Stimulated activated naive CD8-positive, alpha-beta T cell treated with anti-CD3 and anti-CD28 coated beads, Interleukin-15, Interleukin-2, amounts not matched to agents 100 U/mL and 50 U/mL, for 24 hours (primary cell): ENCODE data around the gene UBE2L3.
A peak's percentile ranks its signal among the peaks of the same experiment; 100 is the strongest.
"Not testable (repeated sequence)": the region's sequence is repeated elsewhere in the genome, so short reads cannot be mapped to it uniquely, and the experiment has no call there.

Experiments used
- ATAC-seq: fragments of 150-1000 bp; cut with Tn5 transposase; one replicate; pipeline ENCODE4 v1.10.0; 2021
- DNase-seq: peaks from one replicate; pipeline ENCODE4 v3.0.0; 2021

Gene UBE2L3

GRCh38 chr22:21567456-21568346, at the start of gene UBE2L3:
TSS of gene UBE2L3 (plus strand) at chr22:21567714. CDS start at chr22:21567745, 31 bp downstream.
- DNase-seq: peak; percentile 89
- peak; percentile 80 for ATAC-seq

GRCh38 chr22:21526705-21527500, 40.6 kb upstream of the UBE2L3 start:
- DNase-seq, ATAC-seq: not testable (repeated sequence)

- not testable (repeated sequence) for DNase-seq, ATAC-seq
Measured at GRCh38 chr22:21531525-21531924, 36.0 kb upstream of the UBE2L3 start.

- not testable (repeated sequence) for DNase-seq, ATAC-seq
Measured at GRCh38 chr22:21532863-21533648, 34.5 kb upstream of the UBE2L3 start.

- not testable (repeated sequence) for DNase-seq, ATAC-seq
Measured at GRCh38 chr22:21539862-21540261, 27.7 kb upstream of the UBE2L3 start.

- DNase-seq, ATAC-seq: not testable (repeated sequence)
Measured at GRCh38 chr22:21544432-21545322, 22.8 kb upstream of the UBE2L3 start.

- not testable (repeated sequence) for DNase-seq
- ATAC-seq: peak; percentile 7
Measured at GRCh38 chr22:21549558-21549957, 18.0 kb upstream of the UBE2L3 start.

GRCh38 chr22:21550008-21550677, 17.4 kb upstream of the UBE2L3 start:
- ATAC-seq: peak; percentile 82
- not testable (repeated sequence) for DNase-seq

GRCh38 chr22:21550678-21551047, 16.9 kb upstream of the UBE2L3 start:
- not testable (repeated sequence) for DNase-seq, ATAC-seq

GRCh38 chr22:21551361-21551760, 16.2 kb upstream of the UBE2L3 start, which contains the start of gene RIMBP3C:
TSS of gene RIMBP3C (minus strand) at chr22:21551461. CDS start at chr22:21550976, 485 bp downstream.
- not testable (repeated sequence) for ATAC-seq, DNase-seq

- DNase-seq, ATAC-seq: not testable (repeated sequence)
Measured at GRCh38 chr22:21559345-21560125, 8.0 kb upstream of the UBE2L3 start.

GRCh38 chr22:21560657-21561056, 6.9 kb upstream of the UBE2L3 start:
- not testable (repeated sequence) for ATAC-seq, DNase-seq

GRCh38 chr22:21563912-21564311, 3.6 kb upstream of the UBE2L3 start:
- DNase-seq: no peak
- ATAC-seq: no peak

GRCh38 chr22:21564411-21564810, 3.1 kb upstream of the UBE2L3 start:
- ATAC-seq (no peak), DNase-seq (no peak)

- peak; percentile 30 for DNase-seq
- peak; percentile 20 for ATAC-seq
Measured at GRCh38 chr22:21568347-21569075, 997 bp downstream of the UBE2L3 start.

- DNase-seq, ATAC-seq: not testable (repeated sequence)
Measured at GRCh38 chr22:21569076-21569427, 1.5 kb downstream of the UBE2L3 start.

- DNase-seq (no peak), ATAC-seq (no peak)
Measured at GRCh38 chr22:21569459-21570170, 2.1 kb downstream of the UBE2L3 start.

- no peak for DNase-seq
- no peak for ATAC-seq
Measured at GRCh38 chr22:21570398-21570797, 2.9 kb downstream of the UBE2L3 start.
